Erythroblast (primary cell): Measurements from ENCODE around the gene LIF.

Experiments used
- GATA1 ChIP-seq: IDR thresholded peaks from 2 replicates; pipeline ENCODE4 v1.6.1; 2011; ENCODE audit warnings: low read depth, mild to moderate bottlenecking, control low read depth, low read length, moderate library complexity
- POLR2A ChIP-seq: IDR thresholded peaks from 2 replicates; pipeline ENCODE4 v1.6.1; 2011; ENCODE audit warnings: mild to moderate bottlenecking, low read length

- no peak for TF ChIP-seq POLR2A
- TF ChIP-seq GATA1: no peak
Observed at GRCh38 chr22:30234786-30235470, 11.6 kb downstream of the LIF start.
